Middle frontal gyrus (tissue), 1 donor: ENCODE results near the gene TEAD1.

Experiments
- DNase-seq: peaks from one replicate; pipeline ENCODE4 v3.0.0-alpha.2; 2015; ENCODE audit warnings: low spot score; ENCODE audit errors: extremely low spot score

Gene TEAD1

GRCh38 chr11:12786450-12786849, 112.2 kb downstream of the TEAD1 start:
- DNase-seq: no peak

- DNase-seq: no peak
Measured at GRCh38 chr11:12786891-12787290, 112.7 kb downstream of the TEAD1 start.

GRCh38 chr11:12787847-12788246, 113.6 kb downstream of the TEAD1 start:
- no peak for DNase-seq

- no peak for DNase-seq
Measured at GRCh38 chr11:12789054-12789453, 114.8 kb downstream of the TEAD1 start.

- no peak for DNase-seq
Measured at GRCh38 chr11:12789596-12790215, 115.5 kb downstream of the TEAD1 start.

GRCh38 chr11:12790861-12791616, 116.8 kb downstream of the TEAD1 start:
- no peak for DNase-seq

- DNase-seq: no peak
Measured at GRCh38 chr11:12792018-12792417, 117.8 kb downstream of the TEAD1 start.

- DNase-seq: no peak
Measured at GRCh38 chr11:12792590-12792989, 118.4 kb downstream of the TEAD1 start.

- DNase-seq: no peak
Measured at GRCh38 chr11:12793065-12793464, 118.8 kb downstream of the TEAD1 start.

- no peak for DNase-seq
Measured at GRCh38 chr11:12793506-12793905, 119.3 kb downstream of the TEAD1 start.

GRCh38 chr11:12794576-12795230, 120.5 kb downstream of the TEAD1 start:
- no peak for DNase-seq

GRCh38 chr11:12797996-12798395, 123.8 kb downstream of the TEAD1 start:
- DNase-seq: no peak

- no peak for DNase-seq
Measured at GRCh38 chr11:12798609-12799011, 124.4 kb downstream of the TEAD1 start.

- DNase-seq: no peak
Measured at GRCh38 chr11:12799334-12799835, 125.2 kb downstream of the TEAD1 start.

- no peak for DNase-seq
Measured at GRCh38 chr11:12800032-12800671, 125.9 kb downstream of the TEAD1 start.

- no peak for DNase-seq
Measured at GRCh38 chr11:12800871-12801270, 126.7 kb downstream of the TEAD1 start.

- no peak for DNase-seq
Measured at GRCh38 chr11:12801976-12802375, 127.8 kb downstream of the TEAD1 start.

GRCh38 chr11:12802418-12803085, 128.3 kb downstream of the TEAD1 start:
- no peak for DNase-seq

GRCh38 chr11:12803086-12803826, 129.0 kb downstream of the TEAD1 start:
- DNase-seq: no peak

GRCh38 chr11:12806113-12806512, 131.9 kb downstream of the TEAD1 start:
- no peak for DNase-seq

- DNase-seq: no peak
Measured at GRCh38 chr11:12807621-12808020, 133.4 kb downstream of the TEAD1 start.
